ENCODE data around the gene NUDT15. TPM values are rescaled to one million over a fixed set of nuclear protein-coding genes. Genes with fewer than 3 reads are reported as not detected.
A peak's percentile ranks its signal among the peaks of the same experiment; 100 is the strongest.

Gene NUDT15
- polyA plus RNA-seq, 1 experiment: 17.1 TPM

DNA sequence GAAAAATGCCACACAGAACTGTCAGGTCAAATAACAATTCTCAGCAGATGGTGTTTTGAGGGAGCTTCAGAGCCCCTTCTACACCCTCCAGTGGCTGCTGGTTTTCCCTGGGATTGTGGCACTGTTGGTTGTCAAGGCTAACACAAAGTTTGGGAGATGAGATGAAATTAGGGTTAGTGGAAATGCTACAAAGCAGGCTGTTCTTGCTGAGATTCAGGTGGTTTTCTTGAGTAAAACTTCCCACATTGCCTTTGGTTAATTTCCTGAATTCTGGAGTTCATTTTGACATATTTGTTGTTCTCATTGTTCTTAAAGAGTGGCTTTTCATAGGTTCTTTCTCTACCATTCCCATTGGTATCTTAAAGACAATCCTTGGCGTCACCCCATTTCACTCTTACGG, 35.3 kb downstream of the NUDT15 start:
- H3K9me3 ChIP-seq (ENCODE audit: control insufficient read depth, insufficient read depth, low read length): peaks cover 30% of the 10 kb centered on the region
- no peak overlapping the region for H3K27ac ChIP-seq (ENCODE audit: low read depth, low read length)
- CTCF ChIA-PET: no interaction called here
- TF ChIP-seq CTCF (IDR thresholded peaks at IDR 0.05; ENCODE audit: low read depth, low read length): no peak
- POLR2A ChIA-PET: no interaction called here
- no peaks in the 10 kb centered on the region for H3K27me3 ChIP-seq (ENCODE audit: control insufficient read depth, insufficient read depth, low read length)
- DNase-seq (ENCODE audit: low read depth, low spot score): no peak
- H3K4me3 ChIP-seq (ENCODE audit: low read depth, low read length): no peak overlapping the region

DNA sequence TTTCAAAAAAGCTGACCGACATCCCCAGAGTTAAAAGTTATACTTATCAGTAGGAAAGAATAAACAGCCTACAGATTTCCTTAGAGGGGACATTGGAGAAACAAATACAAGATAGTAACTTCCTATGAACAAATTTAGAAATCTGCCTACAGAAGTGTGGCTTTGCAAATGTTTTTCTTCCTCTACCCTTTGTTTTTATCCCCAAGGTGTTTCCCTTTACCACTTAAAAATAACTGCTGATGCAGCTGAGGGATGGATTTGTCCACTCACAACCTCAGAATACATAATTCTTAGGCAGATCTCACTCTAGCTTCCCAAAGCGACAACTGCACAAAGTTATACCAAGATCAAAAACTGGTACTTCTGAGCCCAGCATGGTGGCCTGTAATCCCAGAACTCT, 36.5 kb downstream of the NUDT15 start:
- Histone ChIP-seq H3K27me3 (ENCODE audit: control insufficient read depth, insufficient read depth, low read length) (no peaks in the 10 kb centered on the region), H3K27ac (ENCODE audit: low read depth, low read length) (no peak overlapping the region), H3K4me3 (ENCODE audit: low read depth, low read length) (no peak overlapping the region), H3K9me3 (ENCODE audit: control insufficient read depth, insufficient read depth, low read length) (peaks cover 28% of the 10 kb centered on the region)
- CTCF ChIA-PET: interaction anchor here (0.6 kb wide), 1 partner anchor 1265 kb away, joined by 3 read pairs; no protein-coding TSS in a partner anchor
- no peak for TF ChIP-seq CTCF (IDR thresholded peaks at IDR 0.05; ENCODE audit: low read depth, low read length)
- POLR2A ChIA-PET: no interaction called here
- DNase-seq (ENCODE audit: low read depth, low spot score): no peak

- Histone ChIP-seq H3K9me3 (ENCODE audit: control insufficient read depth, insufficient read depth, low read length) (peaks cover 4% of the 10 kb centered on the region; the same call in 1 of the 2 replicates), H3K27me3 (ENCODE audit: control insufficient read depth, insufficient read depth, low read length) (no peaks in the 10 kb centered on the region), H3K4me3 (ENCODE audit: low read depth, low read length) (no peak overlapping the region), H3K27ac (ENCODE audit: low read depth, low read length) (no peak overlapping the region)
- peak; percentile 8; the same call in 1 of the 2 replicates for TF ChIP-seq CTCF (IDR thresholded peaks at IDR 0.05; ENCODE audit: low read depth, low read length)
- POLR2A ChIA-PET: no interaction called here
- no peak for DNase-seq (ENCODE audit: low read depth, low spot score)
- CTCF ChIA-PET: interaction anchor here (1.0 to 1.6 kb wide), 4 partner anchors 11 to 40 kb away, joined by 3 to 8 read pairs (median 4); partner anchors contain the start of gene MED4
Measured at GRCh38 chr13:48078251-48078656, 40.7 kb downstream of the NUDT15 start.

DNA sequence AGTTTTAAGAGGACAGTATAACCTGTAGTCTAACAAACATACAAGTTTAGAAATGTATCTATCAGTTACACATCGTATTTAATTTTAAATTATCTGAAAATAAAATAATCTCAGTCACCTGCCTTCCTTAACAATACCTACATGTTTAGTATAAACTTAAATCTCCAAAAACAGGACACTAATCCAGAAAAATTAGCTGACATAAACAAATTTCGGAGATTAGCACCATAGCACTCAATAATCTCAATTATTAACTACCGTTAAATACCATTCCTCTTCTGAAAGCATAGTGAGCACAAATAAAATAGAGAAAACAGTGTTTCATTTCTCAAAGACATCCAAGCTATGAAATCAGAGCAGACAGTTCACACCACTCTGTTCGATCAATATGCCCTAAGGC, 44.2 kb downstream of the NUDT15 start:
- no peak for DNase-seq (ENCODE audit: low read depth, low spot score)
- POLR2A ChIA-PET: no interaction called here
- Histone ChIP-seq H3K4me3 (ENCODE audit: low read depth, low read length) (no peak overlapping the region), H3K27me3 (ENCODE audit: control insufficient read depth, insufficient read depth, low read length) (no peaks in the 10 kb centered on the region), H3K9me3 (ENCODE audit: control insufficient read depth, insufficient read depth, low read length) (no peaks in the 10 kb centered on the region), H3K27ac (ENCODE audit: low read depth, low read length) (no peak overlapping the region)
- TF ChIP-seq CTCF (IDR thresholded peaks at IDR 0.05; ENCODE audit: low read depth, low read length): no peak
- CTCF ChIA-PET: interaction anchor here (2.4 kb wide), 1 partner anchor 13 kb away, joined by 8 read pairs; the partner anchor contains the start of gene MED4

DNA sequence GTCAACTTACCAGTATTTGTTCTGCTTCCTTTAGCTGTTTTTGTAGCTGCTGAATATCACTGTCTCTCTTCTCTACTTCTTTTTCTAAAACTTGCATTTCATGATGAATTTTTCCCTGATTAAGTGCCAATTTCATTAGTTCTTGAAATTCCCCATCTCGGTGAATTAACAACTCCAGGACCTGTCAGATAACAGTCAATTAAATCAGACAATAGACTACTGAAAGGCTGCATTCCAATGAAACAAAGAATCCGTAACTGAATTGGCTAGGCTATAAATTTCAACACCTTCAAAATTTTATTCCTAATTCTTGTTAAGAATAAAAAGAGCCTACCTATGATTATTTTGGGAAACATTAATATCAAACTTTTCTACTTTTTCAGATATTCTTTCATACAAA, 48.7 kb downstream of the NUDT15 start:
- Histone ChIP-seq H3K27me3 (ENCODE audit: control insufficient read depth, insufficient read depth, low read length) (no peaks in the 10 kb centered on the region), H3K4me3 (ENCODE audit: low read depth, low read length) (no peak overlapping the region), H3K27ac (ENCODE audit: low read depth, low read length) (no peak overlapping the region), H3K9me3 (ENCODE audit: control insufficient read depth, insufficient read depth, low read length) (no peaks in the 10 kb centered on the region)
- no peak for DNase-seq (ENCODE audit: low read depth, low spot score)
- ChIA-PET POLR2A (no interaction called here), CTCF (interaction anchor here (1.4 to 1.6 kb wide), 2 partner anchors 8 to 493 kb away, joined by 3 to 4 read pairs; partner anchors contain the start of gene MED4)
- TF ChIP-seq CTCF (IDR thresholded peaks at IDR 0.05; ENCODE audit: low read depth, low read length): no peak

Data from AG04450 (cell line).